Pancreas (tissue), 10 donors: ENCODE measurements around the gene WHRN. TPM values are rescaled to one million over a fixed set of nuclear protein-coding genes. Genes with fewer than 3 reads are reported as not detected.

Experiments
- ATAC-seq, 4 donors: fragments of 200-7000 bp; cut with Tn5 transposase; one replicate each; pipeline versions ENCODE4 v1.8.0 to v1.9.1; 2020; ENCODE audit warnings: mild to moderate bottlenecking in 4 of 4, moderate library complexity in 4 of 4
- DNase-seq, 6 donors: peaks; one replicate each; pipeline ENCODE4 v3.0.0-alpha.2; 2020
- FAIRE-seq: peaks from 2 replicates; lab custom pipeline; 2012; peaks lifted over from hg19 to GRCh38; lab: Jason Lieb, UNC
- H3K27ac ChIP-seq, 4 donors: fragments of 200-600 bp; sonication (generic); 1 replicate in 3 of 4; 2 replicates in 1 of 4; pipeline versions ENCODE4 v1.5.0 to v1.8.0; 2020
- H3K27me3 ChIP-seq, 4 donors: fragments of 200-600 bp; one replicate each; pipeline ENCODE4 v1.8.0; 2021
- H3K36me3 ChIP-seq, 3 donors: fragments of 200-600 bp; sonication (generic) in 1 of 3; one replicate each; pipeline versions ENCODE4 v1.5.0 to v1.8.0; 2020 to 2021
- H3K4me1 ChIP-seq, 3 donors: fragments of 200-600 bp; one replicate each; pipeline ENCODE4 v1.8.0; 2021
- H3K4me3 ChIP-seq, 4 donors: fragments of 200-600 bp; sonication (generic) in 2 of 4; one replicate each; pipeline versions ENCODE4 v1.5.0 to v1.8.0; 2020 to 2021
- H3K9me3 ChIP-seq, 4 donors: fragments of 200-600 bp; one replicate each; pipeline ENCODE4 v1.8.0; 2021
- WGBS, 2 donors: extraction: QIAGEN DNeasy Blood & Tissue Kit; methylation state at CpG; one replicate each; pipeline ENCODE4 v1.1.7; 2013; 5-methylcytosine and 5-hydroxymethylcytosine counted together
- intact Hi-C, 3 donors: fragments of 100-400 bp; cut with DNase I; formaldehyde crosslinking; loops; one replicate each; pipeline versions ENCODE4 v1.11.1 to v1.14.2; 2022
- polyA plus RNA-seq, 2 donors: library from polyadenylated mRNA; stranded (reverse); fragments of 200-250 nt; gene quantifications; one replicate each; pipeline ENCODE4 v1.2.3, GENCODE V29; 2013
- total RNA-seq, 6 donors: library from RNA; stranded (reverse); fragmentation: NEBNext Ultra II Directional in 4 of 6; extraction: Animal tissue kit (Norgen Biotek cat#: 25700) in 4 of 6; gene quantifications; one replicate each; pipeline versions ENCODE4 v1.2.1 to v1.2.4, GENCODE V29; 2021 to 2023
- TF ChIP-seq, protein P1 (sequence below), 4 donors: fragments of 200-600 bp; sonication (generic) in 3 of 4; IDR thresholded peaks; one replicate each; pipeline versions ENCODE4 v1.5.0 to v1.8.0; 2021; ENCODE audit warnings: antibody characterized with exemption in 4 of 4
- donor health status: healthy with polysubstance abuse.
- donor health status: DM: no; HTN: no; CAD: no; lungs with moderate emphysema.
- donor health status: DM: no; HTN: no; CAD: no.
- donor health status: control.
- donor health status: control.
- donor health status: Bipolar disorder and iron deficiency.
- donor health status: DM: yes; HTN: yes; CAD: no.
- donor health status: DM: no; HTN: no; CAD: no.
- donor health status: DM: no; HTN: no; CAD: no.
- donor health status: DM: yes; HTN: yes; CAD: no.

The WHRN gene
- total and polyA plus RNA-seq, 8 donors, result 6.7 to 32.2 (median 8.6) TPM

DNA sequence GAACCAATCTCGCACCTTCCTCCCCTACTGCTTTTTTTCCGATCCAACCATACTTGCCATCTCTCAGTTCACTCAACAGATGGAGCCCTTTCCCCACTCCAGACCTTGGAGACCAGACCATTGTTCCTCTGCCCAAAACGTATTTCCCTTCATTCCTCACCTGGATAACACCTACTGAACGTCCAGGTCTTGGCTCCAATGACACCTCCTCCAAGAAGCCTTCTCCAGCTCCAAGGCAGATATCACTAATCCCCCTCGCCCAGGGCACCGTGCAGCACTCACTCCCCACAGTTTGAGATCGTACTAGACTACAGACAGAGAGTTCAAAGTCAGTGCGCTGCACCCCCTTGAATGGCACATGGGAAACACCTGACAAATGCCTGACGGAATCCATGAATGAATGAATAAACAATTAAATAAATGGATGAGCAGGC lies 70.4 kb downstream of the WHRN start:
- Histone ChIP-seq H3K27me3 (no peaks in the 10 kb centered on the region), H3K4me1 (no peaks in the 10 kb centered on the region), H3K36me3 (no peaks in the 10 kb centered on the region), H3K27ac (no peak overlapping the region), H3K4me3 (no peak overlapping the region), H3K9me3 (no peaks in the 10 kb centered on the region)
- WGBS, 2 donors, result 40 to 46% methylated on average over 9 of the region's 9 CpGs
- DNase-seq (peak in 1 of 6 donors; percentile 32), ATAC-seq (peak; percentile 64 to 88 (median 84)), FAIRE-seq (no peak)
- TF ChIP-seq, protein P1, sequence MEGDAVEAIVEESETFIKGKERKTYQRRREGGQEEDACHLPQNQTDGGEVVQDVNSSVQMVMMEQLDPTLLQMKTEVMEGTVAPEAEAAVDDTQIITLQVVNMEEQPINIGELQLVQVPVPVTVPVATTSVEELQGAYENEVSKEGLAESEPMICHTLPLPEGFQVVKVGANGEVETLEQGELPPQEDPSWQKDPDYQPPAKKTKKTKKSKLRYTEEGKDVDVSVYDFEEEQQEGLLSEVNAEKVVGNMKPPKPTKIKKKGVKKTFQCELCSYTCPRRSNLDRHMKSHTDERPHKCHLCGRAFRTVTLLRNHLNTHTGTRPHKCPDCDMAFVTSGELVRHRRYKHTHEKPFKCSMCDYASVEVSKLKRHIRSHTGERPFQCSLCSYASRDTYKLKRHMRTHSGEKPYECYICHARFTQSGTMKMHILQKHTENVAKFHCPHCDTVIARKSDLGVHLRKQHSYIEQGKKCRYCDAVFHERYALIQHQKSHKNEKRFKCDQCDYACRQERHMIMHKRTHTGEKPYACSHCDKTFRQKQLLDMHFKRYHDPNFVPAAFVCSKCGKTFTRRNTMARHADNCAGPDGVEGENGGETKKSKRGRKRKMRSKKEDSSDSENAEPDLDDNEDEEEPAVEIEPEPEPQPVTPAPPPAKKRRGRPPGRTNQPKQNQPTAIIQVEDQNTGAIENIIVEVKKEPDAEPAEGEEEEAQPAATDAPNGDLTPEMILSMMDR (IDR thresholded peaks at IDR 0.05), result peak in 3 of 4 donors; percentile 21 to 39 (median 24)
- intact Hi-C loops, result loop anchor here in 1 of 3 donors (10.0 kb wide), 1 partner anchor 220 kb away; the partner anchor contains the start of gene TEX53

DNA sequence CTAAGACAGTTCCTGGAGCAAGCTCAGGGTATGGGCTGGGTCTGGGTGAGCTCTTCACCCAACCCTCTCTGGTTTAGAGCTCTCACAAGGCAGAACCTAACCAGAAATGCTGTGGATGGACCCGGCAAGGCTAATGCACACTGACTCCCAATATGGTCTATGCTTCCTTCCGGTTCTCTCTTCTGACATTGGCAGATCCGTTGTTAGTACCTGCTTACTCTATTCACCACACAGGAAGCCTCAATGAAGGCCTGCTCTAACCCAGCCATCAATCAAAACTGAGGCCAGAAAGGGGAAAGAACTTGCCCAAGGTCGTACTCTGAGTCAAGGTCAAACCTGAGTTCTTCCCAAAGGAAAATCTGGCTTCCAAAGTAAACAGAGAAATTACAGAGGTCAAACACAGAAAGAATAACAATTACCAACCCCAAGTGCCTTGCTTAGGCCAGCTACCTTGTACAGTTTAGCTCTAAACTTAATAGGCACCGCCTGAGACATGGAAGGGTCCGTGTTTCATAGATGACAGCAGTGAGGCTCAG lies 71.5 kb downstream of the WHRN start:
- H3K27me3 ChIP-seq, result no peaks in the 10 kb centered on the region
- DNase-seq (no peak), FAIRE-seq (no peak), ATAC-seq (no peak)
- no peak overlapping the region for H3K4me3 ChIP-seq
- WGBS, 2 donors, result 46 to 56% methylated on average over 6 of the region's 6 CpGs
- no peaks in the 10 kb centered on the region for H3K9me3 ChIP-seq
- intact Hi-C loops, result loop anchor here in 1 of 3 donors (10.0 kb wide), 1 partner anchor 221 kb away; the partner anchor contains the start of gene TEX53
- H3K36me3 ChIP-seq, result no peaks in the 10 kb centered on the region
- TF ChIP-seq, protein P1 (IDR thresholded peaks at IDR 0.05), result no peak
- H3K27ac ChIP-seq, result no peak overlapping the region
- no peaks in the 10 kb centered on the region for H3K4me1 ChIP-seq

DNA sequence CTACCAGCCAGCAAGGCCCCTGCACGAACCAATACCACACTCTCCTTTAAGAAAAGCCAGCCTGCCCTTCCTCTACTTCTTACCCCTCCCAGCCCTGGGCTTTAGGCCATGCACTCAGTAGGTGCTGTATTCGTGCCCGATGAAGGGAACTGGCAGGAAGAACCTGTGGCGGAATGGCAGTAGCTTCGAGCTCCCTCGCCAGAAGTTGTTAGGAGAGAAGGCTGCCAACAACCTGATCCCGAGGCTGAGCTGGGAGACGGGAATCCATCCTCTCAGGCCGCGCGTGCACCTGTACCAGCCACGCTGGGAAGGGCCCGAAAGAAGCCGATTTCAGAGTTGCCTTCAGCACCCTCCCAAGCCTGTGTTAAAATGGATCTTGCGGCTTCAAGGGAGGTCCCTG lies 72.2 kb downstream of the WHRN start:
- ATAC-seq (no peak), DNase-seq (no peak), FAIRE-seq (no peak)
- H3K4me3 ChIP-seq, result no peak overlapping the region
- no peaks in the 10 kb centered on the region for H3K9me3 ChIP-seq
- no peak overlapping the region for H3K27ac ChIP-seq
- no peaks in the 10 kb centered on the region for H3K4me1 ChIP-seq
- WGBS, 2 donors, result 88 to 91% methylated on average over 15 of the region's 15 CpGs
- no peaks in the 10 kb centered on the region for H3K36me3 ChIP-seq
- TF ChIP-seq, protein P1 (IDR thresholded peaks at IDR 0.05), result no peak
- intact Hi-C loops, result loop anchor here in 1 of 3 donors (10.0 kb wide), 1 partner anchor 222 kb away; the partner anchor contains the start of gene TEX53
- no peaks in the 10 kb centered on the region for H3K27me3 ChIP-seq

GRCh38 chr9:114432323-114433067 lies 72.8 kb downstream of the WHRN start:
- no peak for ATAC-seq
- no peaks in the 10 kb centered on the region for H3K27me3 ChIP-seq
- intact Hi-C loops, result loop anchor here in 1 of 3 donors (10.0 kb wide), 1 partner anchor 222 kb away; the partner anchor contains the start of gene TEX53
- no peak for DNase-seq
- TF ChIP-seq, protein P1 (IDR thresholded peaks at IDR 0.05), result no peak
- no peaks in the 10 kb centered on the region for H3K4me1 ChIP-seq
- H3K4me3 ChIP-seq, result no peak overlapping the region
- WGBS, 2 donors, result 77 to 82% methylated on average over 6 of the region's 6 CpGs
- H3K36me3 ChIP-seq, result no peaks in the 10 kb centered on the region
- no peak for FAIRE-seq
- H3K9me3 ChIP-seq, result no peaks in the 10 kb centered on the region
- no peak overlapping the region for H3K27ac ChIP-seq
